CD4-positive, alpha-beta T cell treated with Interferon gamma for 1 hour (primary cell): Measurements from ENCODE around the gene MPPE1.
A peak's percentile ranks its signal among the peaks of the same experiment; 100 is the strongest.
"Not testable (repeated sequence)": the region's sequence is repeated elsewhere in the genome, so short reads cannot be mapped to it uniquely, and the experiment has no call there.

ENCODE experiments used
- DNase-seq: peaks from one replicate; pipeline ENCODE4 v3.0.0-alpha.2; 2020

MPPE1 gene

DNA sequence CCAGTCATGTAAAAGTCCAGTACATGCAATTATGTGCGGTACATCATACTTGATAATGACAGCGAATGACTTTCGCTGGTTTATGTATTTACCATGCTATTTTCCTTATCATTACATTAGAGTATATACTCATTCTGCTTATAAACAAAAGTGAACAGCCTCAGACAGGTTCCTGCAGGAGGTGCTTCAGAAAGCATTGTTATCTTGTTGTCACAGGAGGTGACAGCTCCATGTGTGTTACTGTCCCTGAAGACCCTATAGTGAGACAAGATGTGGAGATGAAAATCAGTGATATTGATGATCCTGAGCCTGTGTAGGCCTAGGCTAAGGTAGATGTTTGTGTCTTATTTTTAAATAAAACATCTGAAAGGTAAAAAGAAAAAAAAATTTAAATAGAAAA lies 15.3 kb upstream of the MPPE1 start:
- no peak for DNase-seq

DNA sequence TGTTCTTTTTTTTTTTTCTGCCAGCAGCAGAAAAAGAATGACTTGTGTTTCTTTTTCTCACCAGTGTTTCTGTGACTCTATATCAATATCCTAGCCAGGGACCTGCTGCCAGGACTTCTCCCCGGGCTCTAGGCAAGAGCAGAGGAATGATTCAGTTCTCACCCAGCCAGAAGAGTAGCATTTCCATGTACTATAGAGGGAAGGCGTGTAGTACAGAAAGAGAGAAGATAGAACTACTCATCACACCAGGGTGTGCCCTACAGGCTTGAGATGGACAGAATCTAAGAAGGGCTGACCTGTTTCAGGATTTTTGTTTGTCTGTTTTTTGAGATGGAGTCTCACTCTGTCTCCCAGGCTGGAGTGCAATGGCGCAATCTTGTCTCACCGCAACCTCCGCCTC lies 11.4 kb upstream of the MPPE1 start:
- not testable (repeated sequence) for DNase-seq

GRCh38 chr18:11916880-11917279 lies 8.8 kb upstream of the MPPE1 start:
- peak; percentile 10 for DNase-seq

GRCh38 chr18:11909591-11910026 lies 1.5 kb upstream of the MPPE1 start:
- no peak for DNase-seq

GRCh38 chr18:11909061-11909455 lies 941 bp upstream of the MPPE1 start:
- DNase-seq = no peak

DNA sequence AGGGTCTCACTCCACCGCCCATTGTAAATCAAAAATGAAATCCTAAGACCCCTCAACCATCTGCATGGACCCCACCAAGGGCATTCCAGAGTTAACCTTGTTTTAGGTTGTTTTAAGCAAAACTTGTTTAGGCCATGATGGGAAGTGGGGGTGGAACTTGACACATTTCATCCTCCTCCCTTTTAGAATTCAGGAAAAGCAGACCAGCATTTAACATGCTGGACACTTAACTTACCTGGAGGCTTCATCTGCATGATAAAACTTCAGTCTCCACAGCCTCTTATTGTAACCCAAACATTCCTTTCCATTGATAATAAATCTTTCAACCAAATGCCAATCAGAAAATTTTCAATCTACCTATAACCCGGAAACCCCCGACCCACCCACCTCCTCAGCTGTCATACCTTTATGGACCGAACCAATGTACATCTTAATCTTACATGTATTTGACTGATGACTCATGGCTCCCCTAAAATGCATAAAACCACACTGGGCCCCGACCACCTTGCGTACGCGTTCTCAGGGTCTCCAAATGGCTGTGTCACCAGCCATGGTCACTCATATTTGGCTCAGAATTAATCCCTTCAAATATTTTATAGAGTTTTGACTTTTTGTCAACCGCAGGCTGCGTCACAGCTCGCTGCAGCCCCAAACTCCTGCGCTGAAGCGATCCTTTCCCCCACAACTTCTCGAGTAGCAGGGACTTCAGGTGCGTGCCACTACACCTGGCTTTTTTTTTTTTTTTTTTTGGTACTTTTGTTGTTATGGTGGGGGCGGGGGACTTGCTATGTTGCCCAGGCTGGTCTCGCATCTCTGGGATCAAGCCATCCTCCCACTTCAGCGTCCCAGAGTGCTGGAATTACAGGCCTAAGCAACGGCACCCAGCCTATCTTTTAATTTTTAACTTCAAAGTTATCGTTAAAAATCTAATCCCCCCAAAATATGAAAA lies 917 bp downstream of the MPPE1 start:
- DNase-seq = no peak

GRCh38 chr18:11906176-11906575 lies 1.9 kb downstream of the MPPE1 start:
- no peak for DNase-seq

GRCh38 chr18:11905613-11906012 lies 2.5 kb downstream of the MPPE1 start:
- DNase-seq = no peak

GRCh38 chr18:11902522-11903292 lies 5.4 kb downstream of the MPPE1 start:
- DNase-seq = no peak

- DNase-seq = no peak
Observed at GRCh38 chr18:11901826-11902438, 6.2 kb downstream of the MPPE1 start.

DNA sequence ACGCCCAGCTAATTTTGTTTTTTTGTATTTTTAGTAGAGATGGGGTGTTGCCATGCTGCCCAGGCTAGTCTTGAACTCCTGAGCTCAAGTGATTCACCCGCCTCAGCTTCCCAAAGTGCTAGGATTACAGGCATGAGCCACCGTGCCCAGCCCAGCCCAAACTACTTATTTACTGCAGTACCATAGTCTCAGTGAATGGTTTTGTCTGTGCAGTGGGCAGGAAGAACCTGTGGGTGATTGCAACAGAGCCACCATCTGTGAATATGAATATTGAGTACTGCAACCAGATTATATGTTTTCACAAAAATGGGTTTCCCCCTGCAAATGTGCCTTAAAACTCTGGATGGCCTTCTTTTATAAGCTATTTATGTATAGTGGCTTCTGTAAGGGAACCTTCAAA lies 9.1 kb downstream of the MPPE1 start:
- DNase-seq = no peak

GRCh38 chr18:11897781-11898180 lies 10.3 kb downstream of the MPPE1 start:
- DNase-seq = no peak

DNA sequence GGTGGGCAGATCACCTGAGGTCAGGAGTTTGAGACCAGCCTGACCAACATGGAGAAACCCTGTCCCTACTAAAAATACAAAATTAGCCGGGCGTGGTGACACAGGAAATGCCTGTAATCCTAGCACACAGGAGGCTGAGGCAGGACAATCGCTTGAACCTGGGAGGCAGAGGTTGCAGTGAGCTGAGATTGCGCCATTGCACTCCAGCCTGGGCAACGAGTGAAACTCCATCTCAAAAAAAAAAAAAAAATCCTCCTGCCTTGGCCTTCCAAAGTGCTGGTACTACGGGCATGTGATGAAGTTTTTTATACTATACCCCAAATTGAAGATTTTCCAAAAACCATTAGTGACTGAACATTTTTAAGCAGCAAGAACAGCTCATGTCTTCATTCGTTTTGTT lies 15.7 kb downstream of the MPPE1 start:
- DNase-seq = not testable (repeated sequence)

GRCh38 chr18:11891737-11892136 lies 16.4 kb downstream of the MPPE1 start:
- DNase-seq = no peak

DNA sequence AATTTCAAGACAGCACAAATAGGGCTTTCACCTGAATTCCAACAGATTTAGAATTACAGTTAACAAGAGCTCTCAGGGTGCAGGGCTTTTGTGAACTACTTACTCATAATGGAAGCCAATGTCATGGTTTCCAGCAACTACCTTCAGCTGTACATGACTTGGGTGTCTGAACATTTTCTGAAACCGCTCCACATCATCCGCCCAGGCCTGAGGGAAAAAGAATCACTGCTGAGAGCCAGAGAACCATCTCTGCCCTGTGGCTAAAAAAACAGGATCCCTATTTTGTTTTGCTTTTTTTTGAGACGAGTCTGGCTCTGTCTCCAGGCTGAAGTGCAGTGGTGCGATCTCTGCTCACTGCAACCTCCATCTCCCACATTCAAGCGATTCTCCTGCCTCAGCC lies 18.8 kb downstream of the MPPE1 start:
- no peak for DNase-seq

DNA sequence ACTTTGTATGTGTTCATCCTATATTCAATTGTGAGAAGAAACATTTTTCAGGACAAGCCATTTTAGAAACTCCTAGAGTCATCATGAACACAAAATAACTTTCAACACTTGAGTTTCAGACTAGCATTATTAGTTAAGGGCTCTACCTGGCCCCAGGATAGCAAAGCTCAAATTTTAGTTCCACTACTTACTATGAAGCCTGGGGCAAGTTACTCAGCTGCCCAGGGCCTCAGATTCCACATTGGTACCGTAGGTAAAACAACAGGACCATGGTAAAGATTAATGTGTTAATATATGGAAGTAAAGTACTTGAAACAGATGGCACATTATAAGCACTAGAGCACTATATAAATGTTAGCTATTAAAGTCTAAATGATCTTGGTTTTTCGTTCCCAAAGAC lies 19.4 kb downstream of the MPPE1 start:
- DNase-seq = no peak

- DNase-seq = no peak
Observed at GRCh38 chr18:11887328-11888128, 20.6 kb downstream of the MPPE1 start.

GRCh38 chr18:11886577-11887110 lies 21.5 kb downstream of the MPPE1 start:
- no peak for DNase-seq

DNA sequence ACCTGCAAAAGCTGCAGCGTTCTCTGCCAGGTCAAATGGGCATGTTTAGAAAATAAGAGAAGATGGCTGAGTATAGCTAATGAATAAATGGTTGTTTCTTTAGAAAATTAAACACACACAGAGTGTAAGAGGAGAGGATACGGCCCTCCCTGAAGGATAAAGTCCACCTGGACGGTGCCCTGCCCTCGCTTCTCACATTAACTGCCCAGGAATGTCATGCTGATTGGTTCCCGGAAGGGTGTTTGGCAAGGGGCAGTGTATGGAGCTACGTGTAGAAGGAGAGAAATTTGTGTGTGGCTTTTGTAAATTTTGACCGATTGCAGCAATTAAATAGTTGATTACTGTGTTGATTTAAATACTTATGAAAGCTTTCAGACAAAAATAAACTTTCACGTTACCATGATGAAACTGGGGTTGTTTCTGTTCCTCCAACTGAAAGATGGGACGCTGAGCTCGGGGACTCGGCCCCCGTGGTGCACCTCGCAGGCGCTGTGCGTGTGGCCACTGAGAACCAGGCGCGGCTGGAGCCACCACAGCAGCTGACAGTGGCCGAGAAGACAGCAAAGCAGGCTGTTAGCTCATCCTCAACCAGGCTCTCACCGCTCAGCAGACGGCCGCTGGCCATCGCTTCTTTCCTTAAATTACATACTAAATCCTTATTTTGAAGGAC lies 22.7 kb downstream of the MPPE1 start:
- no peak for DNase-seq

- no peak for DNase-seq
Observed at GRCh38 chr18:11884396-11885030, 23.6 kb downstream of the MPPE1 start.

DNA sequence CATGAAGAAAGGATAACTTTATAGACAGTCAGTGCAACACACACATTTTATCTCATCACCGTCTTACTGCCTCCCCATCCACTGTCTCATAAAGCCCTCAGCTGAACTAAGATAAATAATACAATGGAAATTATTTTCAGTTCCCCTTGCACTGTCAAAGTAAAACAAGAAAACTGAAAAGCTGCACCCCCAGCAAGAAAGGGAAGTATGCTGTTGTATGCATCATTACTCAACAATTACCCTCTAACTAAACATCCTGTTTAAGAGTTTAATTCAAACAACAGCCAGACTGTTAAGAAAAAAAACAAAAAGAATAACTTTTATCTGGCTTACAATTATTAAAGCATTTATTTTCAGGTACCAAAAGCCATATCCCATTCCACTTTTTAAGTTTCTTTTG lies 25.0 kb downstream of the MPPE1 start:
- DNase-seq = peak; percentile 6
